Upper lobe of right lung (tissue), 1 donor: Measurements from ENCODE around the gene KDM1A. TPM values are rescaled to one million over a fixed set of nuclear protein-coding genes. Genes with fewer than 3 reads are reported as not detected.
"Not testable (repeated sequence)": the region's sequence is repeated elsewhere in the genome, so short reads cannot be mapped to it uniquely, and the experiment has no call there.

Experiments
- ATAC-seq: fragments of 200-7000 bp; cut with Tn5 transposase; one replicate; pipeline ENCODE4 v1.9.1; 2020; ENCODE audit warnings: mild to moderate bottlenecking, moderate library complexity
- DNase-seq: peaks from one replicate; pipeline ENCODE4 v3.0.0-alpha.2; 2020
- H3K27ac ChIP-seq: fragments of 200-600 bp; one replicate; pipeline ENCODE4 v1.8.0; 2022
- H3K27me3 ChIP-seq: fragments of 200-600 bp; one replicate; pipeline ENCODE4 v1.8.0; 2022; ENCODE audit warnings: mild to moderate bottlenecking
- H3K36me3 ChIP-seq: fragments of 200-600 bp; one replicate; pipeline ENCODE4 v1.8.0; 2022
- H3K4me1 ChIP-seq: fragments of 200-600 bp; one replicate; pipeline ENCODE4 v1.8.0; 2022
- H3K4me3 ChIP-seq: fragments of 200-600 bp; one replicate; pipeline ENCODE4 v1.8.0; 2022; ENCODE audit warnings: mild to moderate bottlenecking
- H3K9me3 ChIP-seq: fragments of 200-600 bp; one replicate; pipeline ENCODE4 v1.8.0; 2022
- intact Hi-C: fragments of 100-400 bp; cut with DNase I; formaldehyde crosslinking; loops from one replicate; pipeline ENCODE4 v1.11.0; 2022
- total RNA-seq: library from RNA; stranded (reverse); fragmentation: NEBNext Ultra II Directional; extraction: Animal tissue kit (Norgen Biotek cat#: 25700); gene quantifications from one replicate; pipeline ENCODE4 v1.2.1, GENCODE V29; 2021
- TF ChIP-seq, protein P1 (sequence below): fragments of 200-600 bp; IDR thresholded peaks from one replicate; pipeline ENCODE4 v1.8.0; 2022; ENCODE audit warnings: antibody characterized with exemption
- donor health status: DM: no; HTN: yes; CAD: no; lungs with severe emphysema.

The KDM1A gene
- total RNA-seq, 1 donor from 2014 or later: 35.8 TPM

DNA sequence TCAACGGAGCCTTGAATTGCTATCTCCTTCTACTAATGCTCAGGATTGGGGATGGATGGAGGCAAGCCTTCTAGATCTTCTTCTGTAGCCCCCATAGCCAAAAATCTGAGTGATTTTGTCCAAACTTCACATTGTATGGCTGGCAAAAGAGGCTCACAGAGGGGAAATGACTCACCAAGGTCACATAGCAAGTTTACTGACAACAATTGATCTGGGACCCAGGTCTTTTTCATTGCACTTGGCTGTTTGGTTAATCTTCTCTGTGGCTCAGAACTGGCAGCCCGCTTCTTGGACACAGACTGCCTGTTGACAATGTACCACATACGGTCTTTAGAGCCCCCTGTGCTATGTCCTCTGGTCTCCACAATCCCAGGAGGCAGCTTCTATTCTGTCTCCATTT is 43.6 kb upstream of the KDM1A start:
- no peaks in the 10 kb centered on the region for H3K9me3 ChIP-seq
- ATAC-seq (no peak), DNase-seq (no peak)
- no peak overlapping the region for H3K27ac ChIP-seq
- H3K4me3 ChIP-seq: no peak overlapping the region
- intact Hi-C loops: loop anchor here (10.0 kb wide), 1 partner anchor 219 kb away; no protein-coding TSS in a partner anchor
- no peaks in the 10 kb centered on the region for H3K4me1 ChIP-seq
- H3K36me3 ChIP-seq: no peaks in the 10 kb centered on the region
- TF ChIP-seq, protein P1, sequence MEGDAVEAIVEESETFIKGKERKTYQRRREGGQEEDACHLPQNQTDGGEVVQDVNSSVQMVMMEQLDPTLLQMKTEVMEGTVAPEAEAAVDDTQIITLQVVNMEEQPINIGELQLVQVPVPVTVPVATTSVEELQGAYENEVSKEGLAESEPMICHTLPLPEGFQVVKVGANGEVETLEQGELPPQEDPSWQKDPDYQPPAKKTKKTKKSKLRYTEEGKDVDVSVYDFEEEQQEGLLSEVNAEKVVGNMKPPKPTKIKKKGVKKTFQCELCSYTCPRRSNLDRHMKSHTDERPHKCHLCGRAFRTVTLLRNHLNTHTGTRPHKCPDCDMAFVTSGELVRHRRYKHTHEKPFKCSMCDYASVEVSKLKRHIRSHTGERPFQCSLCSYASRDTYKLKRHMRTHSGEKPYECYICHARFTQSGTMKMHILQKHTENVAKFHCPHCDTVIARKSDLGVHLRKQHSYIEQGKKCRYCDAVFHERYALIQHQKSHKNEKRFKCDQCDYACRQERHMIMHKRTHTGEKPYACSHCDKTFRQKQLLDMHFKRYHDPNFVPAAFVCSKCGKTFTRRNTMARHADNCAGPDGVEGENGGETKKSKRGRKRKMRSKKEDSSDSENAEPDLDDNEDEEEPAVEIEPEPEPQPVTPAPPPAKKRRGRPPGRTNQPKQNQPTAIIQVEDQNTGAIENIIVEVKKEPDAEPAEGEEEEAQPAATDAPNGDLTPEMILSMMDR: no peak
- peaks cover 22% of the 10 kb centered on the region for H3K27me3 ChIP-seq

DNA sequence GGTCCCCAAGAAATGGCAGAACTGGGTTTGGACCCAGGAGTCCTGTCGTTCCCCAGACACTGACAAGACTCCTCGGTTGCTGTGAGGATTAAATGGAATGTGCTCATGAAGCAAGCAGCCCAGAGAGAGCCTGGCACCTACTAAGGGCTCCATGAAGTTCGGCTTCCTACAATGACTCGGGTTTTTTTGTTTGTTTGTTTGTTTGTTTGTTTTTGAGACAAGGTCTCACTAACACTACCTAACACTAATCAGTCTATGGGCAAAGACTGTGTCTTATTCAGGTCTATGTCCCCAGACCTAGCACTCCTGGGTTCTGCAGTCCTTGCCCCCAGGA is 43.2 kb upstream of the KDM1A start:
- ATAC-seq: no peak
- TF ChIP-seq, protein P1: no peak
- intact Hi-C loops: loop anchor here (10.0 kb wide), 1 partner anchor 219 kb away; no protein-coding TSS in a partner anchor

DNA sequence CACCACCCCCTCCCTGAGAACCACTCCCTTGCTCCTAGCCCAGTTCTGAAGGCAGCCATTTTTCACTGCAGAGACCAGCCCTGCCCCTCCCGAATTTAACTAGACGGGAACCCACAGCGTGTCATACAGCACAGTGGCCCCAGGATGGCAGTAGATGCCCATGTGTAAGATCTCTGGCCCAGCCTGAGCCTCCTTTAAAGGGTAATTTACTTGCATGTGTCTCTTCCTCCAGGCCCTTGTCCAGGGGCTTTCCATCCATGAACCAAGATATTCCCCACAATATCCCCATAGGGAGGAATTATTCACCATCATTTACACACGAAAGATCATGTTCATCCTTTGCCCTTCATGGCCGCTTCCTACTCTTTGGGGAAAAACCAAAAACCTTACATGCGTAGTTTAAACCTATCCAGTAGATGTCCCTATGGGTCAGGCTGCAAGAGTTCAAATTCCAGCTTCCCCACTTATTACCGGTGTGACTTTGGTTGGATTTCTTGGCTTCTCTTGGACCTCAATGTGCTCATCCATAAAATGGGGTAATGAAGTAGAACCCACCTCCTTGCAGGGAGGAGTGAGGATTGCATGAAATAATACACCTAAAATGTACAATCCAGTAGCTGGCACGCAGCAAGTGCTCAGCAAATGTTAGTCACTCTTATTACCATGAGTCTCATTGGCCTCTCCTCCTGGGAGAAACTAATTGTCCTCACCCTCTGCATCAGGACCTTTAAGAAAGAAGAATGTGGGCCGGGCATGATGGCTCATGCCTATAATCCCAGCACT is 42.6 kb upstream of the KDM1A start:
- Histone ChIP-seq H3K36me3 (no peaks in the 10 kb centered on the region), H3K27ac (no peak overlapping the region), H3K27me3 (peaks cover 16% of the 10 kb centered on the region), H3K9me3 (no peaks in the 10 kb centered on the region), H3K4me3 (no peak overlapping the region), H3K4me1 (no peaks in the 10 kb centered on the region)
- ATAC-seq (peak; percentile 96), DNase-seq (peak; percentile 69)
- TF ChIP-seq, protein P1: peak; percentile 66
- intact Hi-C loops: loop anchor here (10.0 kb wide), 1 partner anchor 218 kb away; no protein-coding TSS in a partner anchor

More for the DNA sequence above, 43.2 kb upstream of the KDM1A start:
- no peak for DNase-seq
- Histone ChIP-seq H3K4me1 (no peaks in the 10 kb centered on the region), H3K9me3 (no peaks in the 10 kb centered on the region), H3K36me3 (no peaks in the 10 kb centered on the region), H3K4me3 (no peak overlapping the region), H3K27me3 (peaks cover 18% of the 10 kb centered on the region), H3K27ac (no peak overlapping the region)

DNA sequence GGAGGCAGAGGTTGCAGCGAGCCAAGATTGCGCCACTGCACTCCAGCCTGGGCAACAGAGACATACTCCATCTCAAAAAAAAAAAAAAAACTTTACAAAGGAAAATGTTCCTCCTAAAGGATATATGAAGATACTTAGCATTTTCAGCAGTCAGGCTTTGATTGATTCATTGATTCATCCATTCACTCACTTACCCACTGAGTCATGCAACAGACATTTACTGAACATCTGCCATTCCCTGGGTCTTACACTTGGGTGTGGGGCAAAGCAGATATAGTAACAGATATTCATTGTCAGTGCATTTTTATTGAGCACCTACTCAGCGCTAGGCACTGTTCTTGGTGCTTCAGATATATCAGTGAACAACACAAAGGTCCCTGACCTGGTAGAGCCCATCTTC is 41.0 kb upstream of the KDM1A start:
- Histone ChIP-seq H3K9me3 (no peaks in the 10 kb centered on the region), H3K36me3 (no peaks in the 10 kb centered on the region), H3K4me3 (no peak overlapping the region), H3K27ac (no peak overlapping the region), H3K4me1 (no peaks in the 10 kb centered on the region), H3K27me3 (peaks cover 4% of the 10 kb centered on the region)
- intact Hi-C loops: loop anchor here (10.0 kb wide), 1 partner anchor 217 kb away; no protein-coding TSS in a partner anchor
- ATAC-seq (no peak), DNase-seq (no peak)
- TF ChIP-seq, protein P1: no peak

DNA sequence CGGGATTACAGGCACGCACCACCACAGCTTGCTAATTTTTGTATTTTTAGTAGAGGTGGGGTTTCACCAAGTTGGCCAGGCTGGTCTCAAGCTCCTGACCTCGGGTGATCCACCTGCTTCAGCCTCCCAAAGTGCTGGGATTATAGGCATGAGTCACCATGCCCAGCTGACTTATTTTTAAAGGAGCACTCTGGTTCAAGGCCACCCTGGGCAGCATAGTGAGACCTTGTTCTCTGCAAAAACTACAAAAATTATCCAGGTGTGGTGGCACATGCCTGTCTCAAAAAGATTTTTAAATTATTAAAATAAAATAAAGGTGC is 38.8 kb upstream of the KDM1A start:
- intact Hi-C loops, H3K4me1 ChIP-seq, H3K27me3 ChIP-seq, ATAC-seq, H3K36me3 ChIP-seq, H3K9me3 ChIP-seq, H3K4me3 ChIP-seq, DNase-seq, H3K27ac ChIP-seq: not testable (repeated sequence)

DNA sequence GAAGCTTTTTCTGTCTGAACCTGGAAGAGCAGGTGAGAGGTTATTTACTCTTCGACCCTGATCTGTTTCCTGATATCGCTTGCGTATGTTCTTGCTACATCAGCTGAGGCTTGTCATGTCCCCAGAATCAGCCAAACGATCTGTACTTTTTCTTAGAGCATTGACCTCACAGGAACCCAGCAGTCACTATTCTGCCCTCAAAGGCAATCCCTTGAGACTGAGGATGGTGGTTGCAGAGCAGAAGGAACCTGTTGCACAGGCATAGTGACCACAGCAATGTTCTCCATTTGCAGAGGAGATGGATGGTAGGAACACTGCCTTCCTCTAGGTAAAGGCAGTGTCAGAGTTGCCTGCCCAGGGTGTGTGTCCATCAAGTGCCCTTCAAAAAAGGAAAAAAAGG is 35.3 kb upstream of the KDM1A start:
- Histone ChIP-seq H3K9me3 (no peaks in the 10 kb centered on the region), H3K4me1 (no peaks in the 10 kb centered on the region), H3K4me3 (no peak overlapping the region), H3K27me3 (no peaks in the 10 kb centered on the region), H3K27ac (no peak overlapping the region), H3K36me3 (no peaks in the 10 kb centered on the region)
- DNase-seq: no peak
- intact Hi-C loops: no loop called here
- no peak for ATAC-seq
- TF ChIP-seq, protein P1: no peak

DNA sequence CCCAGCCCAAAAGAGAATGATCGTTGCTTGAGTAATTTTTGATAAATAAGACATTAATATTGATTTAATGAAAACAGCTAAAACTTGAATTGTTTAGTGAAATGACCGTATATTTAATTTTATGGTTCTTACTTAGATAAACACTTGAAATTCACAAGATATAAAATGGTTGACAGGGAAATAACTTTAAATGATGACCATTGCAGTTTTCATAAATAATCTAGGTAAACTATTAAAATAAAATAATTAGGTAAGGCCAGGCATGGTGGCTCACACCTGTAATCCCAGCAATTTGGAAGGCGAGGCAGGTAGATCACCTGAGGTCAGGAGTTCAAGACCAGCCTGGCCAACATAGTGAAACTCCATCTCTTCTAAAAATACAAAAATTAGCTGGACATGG is 26.9 kb upstream of the KDM1A start:
- H3K9me3 ChIP-seq, intact Hi-C loops, H3K27ac ChIP-seq: not testable (repeated sequence)

DNA sequence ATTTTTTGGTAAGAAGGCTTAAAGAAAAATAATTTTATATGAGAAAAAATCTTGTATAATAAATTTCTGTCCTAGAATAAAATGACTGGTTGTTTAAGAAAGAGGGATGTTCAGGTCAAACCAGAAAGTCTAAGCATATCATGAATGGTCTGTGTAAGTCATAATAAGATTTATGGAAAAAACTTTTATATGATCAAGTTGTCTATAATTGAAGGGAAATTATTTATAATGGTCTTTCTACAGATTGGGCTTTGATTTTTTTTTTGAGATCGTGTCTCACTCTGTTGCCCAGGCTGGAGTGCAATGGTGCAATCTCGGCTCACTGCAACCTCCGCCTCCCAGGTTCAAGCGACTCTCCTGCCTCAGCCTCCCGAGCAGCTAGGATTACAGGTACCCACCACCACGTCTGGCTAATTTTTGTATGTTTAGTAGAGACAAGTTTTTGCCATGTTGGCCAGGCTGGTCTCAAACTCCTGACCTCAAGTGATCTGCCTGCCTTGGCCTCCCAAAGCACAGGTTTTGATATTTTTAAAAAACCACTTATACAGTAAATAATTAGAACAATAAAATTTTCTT is 26.0 kb upstream of the KDM1A start:
- H3K9me3 ChIP-seq, H3K27me3 ChIP-seq, ATAC-seq, H3K27ac ChIP-seq, H3K36me3 ChIP-seq, intact Hi-C loops, H3K4me1 ChIP-seq, DNase-seq, H3K4me3 ChIP-seq: not testable (repeated sequence)

More for the DNA sequence above, 26.9 kb upstream of the KDM1A start:
- not testable (repeated sequence) for H3K27me3 ChIP-seq, H3K36me3 ChIP-seq, H3K4me3 ChIP-seq, H3K4me1 ChIP-seq, ATAC-seq, DNase-seq
